Fibroblast of lung (primary cell): ENCODE measurements around the gene MAP4K5. TPM values are rescaled to one million over a fixed set of nuclear protein-coding genes. Genes with fewer than 3 reads are reported as not detected.

Source experiments
- DNase-seq, 2 donors: peaks; one replicate each; pipeline versions ENCODE4 v3.0.0 to v3.0.0-alpha.2; 2010; ENCODE audit warnings: low read depth in 2 of 2
- H2AFZ ChIP-seq: 2 replicates; pipeline ENCODE4 v1.5.1; 2012; ENCODE audit warnings: low read length, control low read depth, inconsistent platforms
- H3K27ac ChIP-seq: 2 replicates; pipeline ENCODE4 v1.5.1; 2011; ENCODE audit warnings: low read length, control low read depth; ENCODE audit not compliant: insufficient read depth
- H3K27me3 ChIP-seq: 2 replicates; pipeline ENCODE4 v1.5.1; 2011; ENCODE audit warnings: mild to moderate bottlenecking, low read length; ENCODE audit not compliant: control insufficient read depth, insufficient read depth
- H3K36me3 ChIP-seq: 2 replicates; pipeline ENCODE4 v1.5.1; 2011; ENCODE audit warnings: low read length; ENCODE audit not compliant: control insufficient read depth, insufficient read depth
- H3K4me1 ChIP-seq: 2 replicates; pipeline ENCODE4 v1.5.1; 2011; ENCODE audit warnings: low read length; ENCODE audit not compliant: control insufficient read depth, insufficient read depth; ENCODE audit errors: extremely low read depth
- H3K4me2 ChIP-seq: 2 replicates; pipeline ENCODE4 v1.5.1; 2011; ENCODE audit warnings: low read length, control low read depth; ENCODE audit not compliant: insufficient read depth; ENCODE audit errors: extremely low read depth
- H3K4me3 ChIP-seq, 4 experiments: fragments of 200-600 bp in 1 of 4; sonication (generic) in 1 of 4; replicated peaks in 1 of 4; 2 replicates each; pipeline ENCODE4 v1.5.1; 2011 to 2016; ENCODE audit warnings: low read length in 4 of 4, low read depth in 3 of 4, mild to moderate bottlenecking in 3 of 4, control low read depth in 2 of 4, inconsistent platforms in 1 of 4, mixed read lengths in 1 of 4; ENCODE audit not compliant: insufficient read depth in 1 of 4; ENCODE audit errors: control extremely low read depth in 1 of 4
- H3K79me2 ChIP-seq: 2 replicates; pipeline ENCODE4 v1.5.1; 2012; ENCODE audit warnings: mild to moderate bottlenecking, low read length, inconsistent platforms; ENCODE audit not compliant: control insufficient read depth, insufficient read depth
- H3K9ac ChIP-seq: 2 replicates; pipeline ENCODE4 v1.5.1; 2011; ENCODE audit warnings: mild to moderate bottlenecking, low read length, control low read depth; ENCODE audit not compliant: insufficient read depth
- H3K9me3 ChIP-seq: 2 replicates; pipeline ENCODE4 v1.5.1; 2012; ENCODE audit warnings: low read depth, low read length; ENCODE audit not compliant: control insufficient read depth, insufficient read depth
- H4K20me1 ChIP-seq: 2 replicates; pipeline ENCODE4 v1.5.1; 2011; ENCODE audit warnings: low read length; ENCODE audit not compliant: control insufficient read depth, insufficient read depth; ENCODE audit errors: extremely low read depth
- CTCF ChIP-seq, 2 donors: IDR thresholded peaks in 1 of 2; conservative IDR thresholded peaks in 1 of 2; 1 replicate in 1 of 2; 2 replicates in 1 of 2; pipeline ENCODE4 v1.5.1; 2011 to 2012; ENCODE audit warnings: low read length in 2 of 2, control low read depth in 1 of 2, inconsistent platforms in 1 of 2, low read depth in 1 of 2, mild to moderate bottlenecking in 1 of 2
- EZH2 ChIP-seq: IDR thresholded peaks from 2 replicates; pipeline ENCODE4 v1.5.1; 2012; ENCODE audit warnings: low read length, control low read depth, mild to moderate bottlenecking; ENCODE audit errors: missing control alignments
- polyA plus RNA-seq, 2 donors: library from polyadenylated mRNA; depleted of rRNA in 1 of 2; stranded (reverse) in 1 of 2; unstranded in 1 of 2; fragments of >200 nt; gene quantifications; 2 replicates each; pipeline ENCODE4 v1.2.1, GENCODE V29; 2011 to 2012; ENCODE audit warnings: missing spikeins in 1 of 2
- total RNA-seq: library from RNA; depleted of rRNA; stranded (reverse); fragments of >200 nt; gene quantifications from 2 replicates; pipeline ENCODE4 v1.2.1, GENCODE V29; 2014

MAP4K5 gene
- total and polyA plus RNA-seq, 2 donors (not counting 1 experiment from before 2014, with no cell fraction given): 39.4 to 41.1 TPM

- no peaks in the 10 kb centered on the region for H3K36me3 ChIP-seq
- H3K9me3 ChIP-seq: no peaks in the 10 kb centered on the region
- H3K79me2 ChIP-seq: no peaks in the 10 kb centered on the region
- H3K27ac ChIP-seq: no peak overlapping the region
- H3K4me3 ChIP-seq: no peak overlapping the region
- no peaks in the 10 kb centered on the region for H4K20me1 ChIP-seq
- DNase-seq: no peak
- H3K27me3 ChIP-seq: no peaks in the 10 kb centered on the region
- H3K9ac ChIP-seq: no peak overlapping the region
- TF ChIP-seq EZH2: no peak
- no peak for TF ChIP-seq CTCF (conservative IDR thresholded peaks at IDR 0.05 in 1 of 2, IDR thresholded peaks at IDR 0.05 in 1 of 2; ENCODE audit: low read depth in 1 of 2, low read length in 2 of 2)
- no peak overlapping the region for H3K4me2 ChIP-seq
- no peak overlapping the region for H2AFZ ChIP-seq
- peaks cover 18% of the 10 kb centered on the region for H3K4me1 ChIP-seq
Observed at GRCh38 chr14:50398189-50398580, 134.2 kb downstream of the MAP4K5 start.

- Histone ChIP-seq H3K9me3 (no peaks in the 10 kb centered on the region), H3K27me3 (no peaks in the 10 kb centered on the region), H4K20me1 (no peaks in the 10 kb centered on the region), H3K4me1 (peaks cover 16% of the 10 kb centered on the region), H3K4me2 (peak overlapping the region; percentile 99), H3K27ac (peak overlapping the region; percentile 86), H3K4me3 (peak overlapping the region; percentile 55 to 78 (median 66)), H3K9ac (no peak overlapping the region), H3K79me2 (no peaks in the 10 kb centered on the region), H3K36me3 (no peaks in the 10 kb centered on the region), H2AFZ (peak overlapping the region; percentile 93)
- no peak for DNase-seq
- TF ChIP-seq CTCF (conservative IDR thresholded peaks at IDR 0.05 in 1 of 2, IDR thresholded peaks at IDR 0.05 in 1 of 2; ENCODE audit: low read depth in 1 of 2, low read length in 2 of 2) (no peak), EZH2 (no peak)
Observed at GRCh38 chr14:50397390-50398188, 134.8 kb downstream of the MAP4K5 start.

- H4K20me1 ChIP-seq: no peaks in the 10 kb centered on the region
- TF ChIP-seq EZH2 (no peak), CTCF (conservative IDR thresholded peaks at IDR 0.05 in 1 of 2, IDR thresholded peaks at IDR 0.05 in 1 of 2; ENCODE audit: low read depth in 1 of 2, low read length in 2 of 2) (no peak)
- H3K79me2 ChIP-seq: no peaks in the 10 kb centered on the region
- no peaks in the 10 kb centered on the region for H3K9me3 ChIP-seq
- H3K4me3 ChIP-seq: peak within 1 kb of the TSS; percentile 66 to 83 (median 76)
- peak within 1 kb of the TSS; percentile 86 for H3K27ac ChIP-seq
- peak within 1 kb of the TSS; percentile 77 for H3K9ac ChIP-seq
- H3K4me1 ChIP-seq: peaks cover 16% of the 10 kb centered on the region
- no peaks in the 10 kb centered on the region for H3K27me3 ChIP-seq
- peak within 1 kb of the TSS; percentile 93 for H2AFZ ChIP-seq
- peak within 1 kb of the TSS; percentile 99 for H3K4me2 ChIP-seq
- H3K36me3 ChIP-seq: no peaks in the 10 kb centered on the region
- DNase-seq: peak; percentile 70 to 80
Observed at GRCh38 chr14:50396631-50397389, 135.6 kb downstream of the MAP4K5 start, which contains the start of gene CDKL1. Gene CDKL1 (minus strand): TSS chr14:50396881. CDS start chr14:50395868, 1,013 bp downstream.
